Measurements from ENCODE around the gene PLCH1. TPM values are rescaled to one million over a fixed set of nuclear protein-coding genes. Genes with fewer than 3 reads are reported as not detected.

The PLCH1 gene
- total and polyA plus RNA-seq, 2 of the 8 experiments (the other 6 are each of a cell fraction or from before 2014, with no cell fraction given) = 5.8 to 17.2 TPM

- TF ChIP-seq CHD7 (IDR thresholded peaks at IDR 0.05; ENCODE audit: insufficient replicate concordance, low read length) = no peak
- no peak for TF ChIP-seq JUN (IDR thresholded peaks at IDR 0.05; ENCODE audit: low read depth, low read length)
- no peak for TF ChIP-seq CBX5 (IDR thresholded peaks at IDR 0.05; ENCODE audit: low read depth, low read length)
- TF ChIP-seq POLR2A (IDR thresholded peaks at IDR 0.05; ENCODE audit: control extremely low read depth in 1 of 2, low read depth in 2 of 2, low read length in 2 of 2) = no peak
- no peak for TF ChIP-seq CBX8 (IDR thresholded peaks at IDR 0.05; ENCODE audit: borderline replicate concordance, low read depth, low read length)
These were observed 47.7 kb upstream of the PLCH1 start (continued) for GRCh38 chr3:155792532-155792931.

All from H1 (cell line).